GM21723 (cell line): Measurements from ENCODE around the gene SORBS1.

ENCODE experiments used
- ATAC-seq: cut with Tn5 transposase; IDR thresholded peaks from one replicate; pipeline ENCODE4 v1.9.1; 2021; ENCODE audit warnings: mild to moderate bottlenecking, moderate library complexity; ENCODE audit not compliant: unreplicated experiment

Gene SORBS1

DNA sequence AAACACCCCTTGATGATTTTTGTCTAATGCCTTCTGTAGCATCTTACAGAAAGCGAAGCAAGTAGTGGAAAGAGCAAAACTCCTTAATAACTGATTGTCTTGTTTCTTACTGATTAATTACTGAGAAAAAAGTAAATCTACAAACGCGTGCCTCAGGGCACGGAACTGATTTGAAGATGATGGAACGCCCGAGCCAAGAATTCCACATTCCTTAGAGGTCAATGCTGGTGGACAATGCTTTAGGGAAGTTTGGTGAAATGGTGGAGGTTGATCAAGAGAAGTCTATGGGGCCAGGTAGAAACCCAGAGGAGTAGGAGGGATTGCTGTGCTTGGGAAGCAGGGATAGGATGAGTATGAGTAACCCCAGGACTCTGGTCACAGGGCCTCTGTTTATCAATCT lies 5.0 kb upstream of the SORBS1 start:
- no peak for ATAC-seq

DNA sequence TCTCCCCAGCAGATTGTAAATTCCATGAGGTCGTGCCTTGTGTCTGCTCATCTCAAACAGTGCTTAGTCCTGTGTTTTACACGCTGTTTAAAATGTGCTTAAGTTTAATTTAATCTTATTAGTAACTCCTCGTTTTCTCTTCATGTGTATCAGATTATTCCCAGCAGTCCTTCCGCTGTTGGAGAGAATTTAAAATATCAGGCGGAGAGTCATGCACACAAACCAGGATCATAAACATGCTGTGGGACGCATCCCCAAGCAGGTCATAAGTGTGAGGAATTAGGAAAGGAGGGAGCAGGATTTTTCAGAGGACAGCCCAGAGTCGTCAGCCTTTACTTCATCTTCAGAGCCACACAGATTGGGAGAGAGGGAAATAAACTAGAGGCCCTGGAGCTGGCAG lies 4.2 kb upstream of the SORBS1 start:
- no peak for ATAC-seq

DNA sequence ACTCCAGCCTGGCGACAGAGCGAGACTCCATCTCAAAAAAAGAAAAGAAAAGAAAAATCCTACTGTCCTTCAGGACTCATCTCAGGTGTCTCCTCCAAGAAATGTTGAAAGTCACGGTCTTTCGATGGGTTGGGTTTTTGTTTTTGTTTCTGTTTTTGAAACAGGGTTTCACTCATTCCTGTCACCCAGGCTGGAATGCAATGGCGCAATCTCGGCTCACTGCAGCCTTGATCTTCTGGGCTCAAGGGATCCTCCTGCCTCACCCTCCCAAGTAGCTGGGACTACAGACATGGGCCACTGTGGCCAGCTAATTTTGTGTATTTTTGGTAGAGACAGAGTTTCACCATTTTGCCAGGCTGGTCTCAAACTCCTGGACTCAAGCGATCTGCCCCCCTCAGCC lies 3.1 kb upstream of the SORBS1 start:
- ATAC-seq: no peak

DNA sequence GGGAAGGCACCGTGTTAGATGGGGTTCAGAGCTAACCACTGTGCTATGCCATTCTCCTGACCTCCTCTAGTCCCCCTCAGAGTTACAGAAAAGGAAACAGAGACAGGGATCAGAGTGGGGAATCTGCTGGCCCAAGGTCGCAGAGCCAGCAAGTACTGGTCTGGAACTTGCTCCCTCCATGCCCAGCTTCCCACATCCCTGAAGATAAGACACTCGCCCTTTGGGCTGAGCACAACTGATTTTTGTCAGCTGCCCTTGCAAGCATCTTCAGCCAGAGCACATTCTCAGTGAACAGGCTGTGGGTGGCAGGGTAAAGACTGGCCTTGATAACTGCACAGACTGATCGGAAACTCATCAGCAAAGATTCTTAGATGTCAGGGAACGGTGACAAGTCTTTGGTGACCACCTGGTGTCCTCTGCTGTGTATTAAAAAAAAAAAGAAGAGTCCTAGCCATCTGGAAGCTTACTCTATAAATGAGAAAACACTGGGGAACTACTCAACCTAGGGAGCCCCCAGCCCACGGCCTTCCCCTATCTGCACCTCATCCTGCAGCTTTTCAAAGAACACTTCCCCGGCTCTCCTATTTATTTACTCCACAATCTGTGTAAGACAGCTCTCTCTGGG lies 1.3 kb upstream of the SORBS1 start:
- ATAC-seq: no peak

DNA sequence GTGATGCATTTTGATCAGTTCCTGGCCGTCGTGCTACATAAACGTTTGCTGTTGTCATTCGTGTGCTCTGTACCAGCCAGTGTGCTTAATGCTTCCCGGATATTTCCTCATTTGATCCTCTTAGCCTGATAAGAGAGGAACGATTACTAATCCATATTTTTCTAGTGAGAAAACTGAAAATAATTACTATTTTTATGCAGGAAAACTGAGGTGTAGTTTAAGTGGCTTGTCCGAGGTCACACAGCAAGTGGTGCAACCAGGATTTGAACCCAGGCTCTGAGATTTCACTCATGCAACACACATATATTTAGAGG lies 650 bp upstream of the SORBS1 start:
- ATAC-seq: no peak

DNA sequence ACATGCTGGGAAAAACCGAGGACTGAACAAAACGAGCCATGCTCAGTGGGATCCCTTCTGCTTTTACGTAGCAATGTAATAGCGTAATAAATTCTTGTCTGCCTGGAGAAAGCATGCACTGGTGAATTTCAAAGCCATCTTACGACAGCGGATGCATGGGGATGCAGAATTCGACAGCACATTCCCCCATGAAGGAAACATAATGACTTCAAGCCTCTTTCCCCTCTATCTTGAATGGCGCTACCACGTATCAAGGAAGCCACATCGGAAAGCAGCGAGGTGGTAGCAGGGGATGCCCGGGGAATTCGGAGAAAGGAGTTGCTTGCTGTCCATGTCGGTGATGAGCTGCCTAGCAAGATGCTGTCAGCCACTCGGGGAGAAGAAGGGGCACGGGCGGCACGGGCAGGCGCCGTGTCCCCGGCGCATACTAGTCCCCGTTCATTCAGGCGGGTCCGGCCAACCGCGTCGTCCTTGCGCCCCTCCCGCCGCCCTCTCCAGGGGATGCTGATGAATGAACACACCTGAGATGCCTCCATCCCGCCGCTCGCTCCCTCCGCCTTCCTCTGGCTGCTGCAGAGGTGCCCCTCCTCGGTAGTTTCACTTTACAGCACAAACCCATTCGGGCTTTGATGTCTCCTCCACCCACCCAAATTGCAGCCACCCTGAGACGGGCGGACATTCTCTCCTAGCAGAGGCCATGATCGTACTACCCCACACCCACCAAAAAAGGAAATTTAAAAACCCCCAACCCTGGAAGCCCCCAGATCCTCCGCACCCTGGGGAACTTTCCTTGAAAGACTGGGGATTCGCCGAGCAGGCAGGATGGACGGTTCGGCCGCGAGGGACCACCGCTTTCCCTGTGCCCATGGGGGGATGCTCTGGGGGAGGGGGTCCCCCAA lies 644 bp downstream of the SORBS1 start:
- ATAC-seq: peak; percentile 23

DNA sequence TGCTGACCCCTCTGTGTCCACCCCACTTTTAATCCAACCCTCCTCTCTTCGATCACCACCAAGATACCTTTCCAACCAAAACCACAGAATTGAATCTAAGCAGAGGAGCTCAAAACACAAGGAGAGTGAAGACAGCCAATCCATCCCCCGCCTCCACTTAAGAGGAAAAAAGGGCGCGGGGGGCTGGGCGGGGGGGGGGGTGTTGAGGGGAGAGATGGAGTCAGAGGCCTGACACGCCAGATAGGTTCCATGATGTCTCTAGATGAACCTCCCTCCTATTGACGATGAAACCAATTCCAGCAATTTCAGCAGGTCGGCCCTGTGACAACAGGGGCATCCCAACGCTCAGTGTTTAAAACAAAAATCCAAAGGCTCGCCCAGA lies 1.3 kb downstream of the SORBS1 start:
- ATAC-seq: no peak

DNA sequence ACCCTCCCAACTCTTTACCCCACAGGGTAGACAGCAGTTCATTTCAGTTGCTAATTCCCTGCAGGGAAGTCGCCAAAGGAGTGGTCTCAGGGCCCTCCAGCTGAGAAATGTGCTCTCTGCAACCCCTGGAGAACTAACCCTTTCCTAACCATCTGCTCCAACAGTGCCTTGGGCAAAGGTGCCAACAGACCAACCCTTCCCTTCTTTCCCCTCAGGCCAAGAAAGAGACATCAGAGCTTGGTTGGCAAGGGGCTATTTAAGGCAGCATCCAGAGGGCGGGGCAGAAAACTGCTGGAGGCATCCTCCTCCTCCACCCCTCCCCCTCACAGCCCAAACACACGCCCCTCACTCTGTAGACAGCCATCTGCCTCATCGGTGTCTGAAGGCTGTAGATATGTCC lies 1.7 kb downstream of the SORBS1 start:
- no peak for ATAC-seq

DNA sequence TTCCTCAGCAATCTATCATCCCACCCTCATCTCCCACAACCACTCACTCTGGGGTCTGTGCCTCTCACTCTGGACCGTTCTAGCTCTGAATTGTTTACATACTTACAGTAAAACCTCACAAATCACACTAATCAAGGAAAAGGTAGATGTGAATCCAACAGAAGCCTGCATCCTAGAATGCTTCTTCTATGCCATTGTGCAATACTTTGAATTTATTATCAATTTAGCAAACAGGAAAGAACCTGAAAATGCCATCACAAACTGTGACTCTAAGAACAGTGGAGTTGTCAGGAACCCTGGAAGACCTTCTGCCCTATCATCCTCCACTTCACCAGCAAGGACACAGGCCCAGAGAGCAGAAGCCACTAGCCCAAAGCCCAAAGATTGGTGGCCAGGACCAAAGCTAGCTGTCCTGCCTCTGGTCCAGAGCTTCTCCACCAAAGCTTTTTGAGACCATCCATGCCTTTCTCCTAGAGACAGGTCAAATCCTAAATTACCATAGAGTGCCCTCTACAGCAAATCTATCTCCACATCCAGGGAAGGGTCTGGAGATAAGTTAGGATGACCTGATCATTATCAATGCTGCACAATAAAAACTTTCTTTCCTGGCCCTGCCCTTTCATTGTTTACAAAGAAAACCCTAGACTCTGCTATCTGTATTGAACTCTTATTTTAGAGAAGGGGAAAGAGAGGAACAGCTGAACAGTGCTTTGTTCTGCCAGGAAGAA lies 2.4 kb downstream of the SORBS1 start:
- no peak for ATAC-seq

DNA sequence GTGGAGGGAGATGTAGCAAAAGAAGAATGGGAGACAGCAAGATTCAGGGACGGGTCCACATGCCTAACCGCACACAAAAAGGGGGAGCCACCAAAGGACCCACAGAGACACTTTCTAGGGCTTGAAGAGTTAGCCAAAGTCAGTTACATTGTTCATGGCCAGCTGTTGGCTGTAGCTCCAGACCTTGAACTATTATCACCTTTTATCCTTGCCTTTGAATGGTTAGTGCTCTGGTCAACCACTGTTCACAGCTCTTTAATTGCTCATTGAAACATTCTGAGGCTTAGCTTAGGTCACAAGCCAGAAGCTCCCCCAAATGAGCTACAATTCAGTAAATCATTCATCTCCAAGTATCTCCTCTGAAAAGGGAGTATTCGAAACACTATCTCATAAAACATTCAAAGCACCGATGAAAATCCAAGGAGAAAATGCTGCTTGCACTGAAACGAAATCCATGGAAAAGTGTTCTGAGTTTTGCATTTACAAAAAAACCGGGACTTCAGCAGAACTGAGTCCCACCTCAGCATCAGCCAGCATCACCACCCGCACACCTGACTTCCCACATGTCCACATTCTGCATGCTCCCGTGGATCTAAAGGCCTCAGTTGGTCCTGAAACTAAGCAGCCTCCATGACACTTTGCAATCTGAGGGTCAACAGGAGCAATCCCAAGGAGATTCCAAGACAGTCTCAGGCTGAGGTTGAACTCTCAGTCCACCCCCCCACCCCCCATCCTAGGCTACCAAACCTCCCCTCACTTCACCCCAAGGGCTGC lies 4.0 kb downstream of the SORBS1 start:
- ATAC-seq: no peak

DNA sequence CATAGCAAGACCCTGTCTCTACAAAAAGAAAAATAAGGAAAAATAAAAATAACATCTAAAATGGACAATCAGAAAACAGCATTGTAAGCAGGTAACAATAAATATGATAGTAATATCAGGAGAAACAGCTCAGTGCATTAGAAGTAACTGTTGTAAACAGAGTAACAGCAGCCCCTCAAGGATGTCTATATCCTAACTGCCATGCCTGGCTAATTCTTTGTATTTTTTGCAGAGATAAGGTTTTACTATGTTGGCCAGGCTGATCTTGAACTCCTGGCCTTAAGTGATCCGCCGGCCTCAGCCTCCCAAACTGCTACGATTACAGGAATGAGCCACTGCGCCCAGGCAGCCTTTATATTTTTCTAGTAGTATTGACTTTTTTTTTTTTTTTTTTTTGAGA lies 7.5 kb downstream of the SORBS1 start:
- no peak for ATAC-seq

DNA sequence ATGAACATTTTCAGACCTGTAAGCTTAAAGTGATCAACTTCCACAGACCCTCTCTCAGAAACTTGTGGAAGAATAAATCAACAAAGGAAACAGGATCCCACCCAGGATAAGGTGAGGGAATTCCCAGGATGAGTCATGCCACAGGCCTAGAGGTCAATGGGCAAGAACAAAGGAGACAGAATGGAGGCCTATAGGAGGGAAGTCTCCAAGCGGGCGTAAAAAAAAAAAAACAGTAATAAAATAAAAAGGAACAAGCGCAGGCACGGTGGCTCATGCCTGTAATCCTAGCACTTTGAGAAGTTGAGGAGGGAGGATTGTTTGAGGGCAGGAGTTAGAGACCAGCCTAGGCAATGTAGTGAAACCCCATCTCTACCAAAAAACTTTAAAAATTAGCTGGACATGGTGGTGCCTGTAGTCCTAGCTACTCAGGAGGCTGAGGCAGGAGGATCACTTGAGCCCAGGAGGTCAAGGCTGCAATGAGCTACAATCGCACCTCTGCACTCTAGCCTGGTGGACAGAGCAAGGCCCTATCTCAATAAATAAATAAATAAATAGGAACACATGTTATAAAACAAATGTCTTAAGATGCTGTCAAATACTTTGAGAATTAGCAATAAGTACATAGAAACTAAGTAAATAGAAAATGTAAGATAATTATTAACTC lies 8.4 kb downstream of the SORBS1 start:
- ATAC-seq: no peak

DNA sequence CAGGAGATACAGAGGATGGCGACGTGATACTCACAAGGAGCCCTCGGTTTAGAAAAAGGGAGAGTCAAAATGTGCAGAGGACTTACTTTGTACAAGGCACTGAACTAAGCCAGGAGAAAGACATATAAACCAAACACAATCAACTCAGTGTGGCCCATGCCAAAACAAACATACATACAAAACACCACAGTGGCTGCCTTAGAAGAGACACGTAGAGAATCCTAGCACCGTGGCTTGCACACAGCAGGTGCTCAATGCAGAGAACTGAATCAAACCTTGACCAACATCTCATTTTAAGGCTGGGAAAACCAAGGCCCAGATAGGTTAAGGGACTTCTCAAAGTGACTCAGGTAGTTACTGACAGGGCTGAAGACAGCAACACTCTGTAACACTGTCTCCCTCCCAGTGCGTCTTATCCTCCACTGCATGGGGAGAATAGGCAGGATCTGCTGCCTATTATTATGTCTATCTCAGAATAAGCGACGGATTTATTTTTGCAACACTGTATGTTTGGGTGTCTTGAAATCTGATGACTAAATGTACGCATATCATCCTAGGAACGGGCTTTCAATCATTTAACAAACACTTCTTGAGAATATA lies 11.0 kb downstream of the SORBS1 start:
- ATAC-seq: no peak

DNA sequence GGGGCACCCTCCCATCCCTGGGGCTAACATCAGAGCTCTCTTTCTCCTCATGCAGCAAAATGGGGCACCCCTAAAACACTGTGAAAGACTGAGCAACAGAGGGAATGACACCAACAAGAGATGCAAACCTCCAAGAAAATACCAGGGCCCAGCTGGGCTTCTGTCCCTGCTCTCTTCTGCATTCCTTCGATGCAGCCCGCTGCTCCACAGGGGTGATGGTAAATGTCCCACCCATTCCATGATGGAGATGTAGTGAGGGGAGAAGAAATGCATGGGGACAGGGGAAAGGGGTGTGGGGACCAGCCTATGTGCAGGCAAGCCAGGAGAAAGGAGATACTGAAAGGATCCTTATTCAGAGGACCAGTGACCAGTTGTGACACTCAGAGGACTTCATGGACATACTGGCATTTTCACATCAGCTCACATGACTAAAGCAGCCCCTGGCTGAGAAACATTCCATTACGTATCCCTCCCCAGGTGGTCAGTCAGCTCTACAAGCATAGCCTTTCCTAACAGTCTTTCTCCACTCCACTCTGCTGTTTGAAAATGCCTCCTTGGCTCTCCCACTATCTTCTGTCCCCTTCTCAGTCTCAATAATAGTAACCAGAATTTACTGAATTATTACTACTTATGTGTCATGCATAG lies 13.3 kb downstream of the SORBS1 start:
- no peak for ATAC-seq

DNA sequence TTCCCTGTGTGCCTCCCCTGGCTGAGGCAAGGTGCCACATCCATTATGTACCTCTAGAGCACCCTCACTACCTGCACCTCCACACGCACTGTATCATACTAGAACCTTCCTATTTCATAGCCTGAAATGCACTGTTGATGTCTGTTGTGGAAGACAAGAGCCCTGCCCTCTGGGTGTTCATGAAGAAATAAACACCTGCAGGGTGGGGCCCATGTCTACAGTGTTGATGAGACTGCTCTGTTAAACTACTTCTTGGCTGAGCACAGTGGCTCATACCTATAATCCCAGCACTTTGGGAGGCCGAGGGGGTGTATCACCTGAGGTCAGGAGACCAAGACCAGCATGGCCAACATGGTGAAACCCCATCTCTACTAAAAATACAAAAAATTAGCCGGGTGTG lies 14.0 kb downstream of the SORBS1 start:
- no peak for ATAC-seq

DNA sequence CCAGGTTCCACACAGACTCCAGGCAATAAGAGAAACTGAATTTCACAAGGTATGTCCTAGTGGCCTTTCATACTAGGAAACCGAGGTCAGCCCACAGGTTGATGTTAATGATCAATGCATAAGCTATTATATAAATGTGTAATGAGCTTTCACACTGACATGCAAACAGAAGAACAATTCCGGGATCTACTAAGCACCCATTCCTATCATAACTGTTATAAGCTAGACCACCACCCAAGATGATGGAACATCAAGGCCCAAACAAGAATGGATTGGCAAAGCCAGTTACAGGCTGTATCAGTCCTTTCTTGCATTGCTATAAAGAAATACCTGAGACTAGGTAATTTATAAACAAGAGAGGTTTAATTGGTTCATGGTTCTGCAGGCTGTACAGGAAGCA lies 15.2 kb downstream of the SORBS1 start:
- ATAC-seq: no peak

DNA sequence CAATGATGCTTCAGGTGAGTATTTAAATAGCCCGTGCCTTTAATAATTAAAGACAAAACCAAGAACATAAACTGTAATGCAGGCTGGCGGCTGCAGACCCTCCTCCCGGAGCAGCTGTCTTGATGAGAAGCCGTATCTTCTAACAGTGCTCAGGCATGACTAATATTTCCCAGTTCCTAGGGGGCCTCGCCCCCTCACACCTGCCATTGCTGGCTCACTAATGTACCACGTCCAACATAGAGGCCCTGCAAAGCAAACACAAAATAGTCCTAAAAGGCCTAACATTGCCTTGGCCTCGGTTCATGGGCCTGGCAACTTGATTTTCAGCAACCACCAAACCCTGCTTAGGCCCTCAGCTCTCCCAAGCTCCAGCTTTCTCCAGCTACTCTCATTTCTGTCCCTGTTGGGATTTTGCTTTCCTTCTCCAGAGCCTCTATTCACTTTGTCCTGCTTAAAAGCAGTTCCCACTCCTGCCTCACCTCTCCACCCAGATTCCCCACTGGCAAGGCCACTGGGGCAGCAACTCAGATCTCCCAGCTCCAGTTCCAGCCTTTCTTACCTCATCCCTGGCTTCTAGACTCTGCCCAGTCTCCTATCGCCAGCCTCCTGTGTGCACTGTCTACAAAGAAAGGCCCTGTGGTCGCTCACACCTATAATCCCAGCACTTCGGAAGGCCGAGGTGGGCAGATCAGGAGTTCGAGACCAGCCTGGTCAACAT lies 16.2 kb downstream of the SORBS1 start:
- ATAC-seq: no peak

DNA sequence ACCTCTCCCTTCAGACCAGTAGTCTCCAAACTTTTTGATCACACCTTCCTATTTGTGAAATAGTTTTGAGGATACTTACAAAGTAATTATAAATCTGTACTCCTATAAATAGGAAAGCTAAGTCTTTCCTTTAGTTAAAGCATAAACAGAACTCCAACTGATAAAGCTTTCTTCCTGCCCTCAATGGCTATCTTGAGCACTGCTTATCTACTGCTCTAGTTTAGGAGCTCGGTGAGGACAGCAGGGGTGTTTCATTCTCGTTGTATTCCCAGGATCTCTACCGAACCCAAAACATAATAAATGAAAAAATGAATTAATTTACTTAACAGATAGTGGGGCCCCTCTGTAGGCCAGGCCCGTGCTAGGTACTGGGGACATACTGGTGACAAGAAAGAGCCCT lies 17.7 kb downstream of the SORBS1 start:
- no peak for ATAC-seq

DNA sequence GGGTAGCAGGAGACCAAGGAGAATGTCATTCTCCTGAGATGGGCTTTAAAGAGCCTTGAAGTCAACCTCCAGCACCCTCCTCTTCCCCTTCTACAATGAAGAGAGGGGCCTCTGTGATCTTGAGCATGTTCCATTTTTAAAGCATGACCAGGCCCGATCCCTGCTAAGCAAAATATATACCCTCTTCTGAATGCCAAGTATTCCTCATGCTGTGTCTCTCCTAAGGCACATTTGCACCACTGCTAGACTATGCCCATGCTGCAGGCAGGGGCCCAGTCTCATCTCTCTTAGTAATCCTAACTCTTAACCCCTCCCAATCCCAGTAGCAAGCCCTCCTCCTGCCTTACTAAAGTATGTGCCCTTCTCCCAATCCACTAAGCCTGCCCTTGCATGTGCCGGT lies 18.4 kb downstream of the SORBS1 start:
- no peak for ATAC-seq
